Upper lobe of right lung (tissue), 1 donor: ENCODE measurements around the gene RNF115. TPM values are rescaled to one million over a fixed set of nuclear protein-coding genes. Genes with fewer than 3 reads are reported as not detected.

Experiments
- ATAC-seq: fragments of 200-7000 bp; cut with Tn5 transposase; one replicate; pipeline ENCODE4 v1.9.1; 2020; ENCODE audit warnings: mild to moderate bottlenecking, moderate library complexity
- DNase-seq: peaks from one replicate; pipeline ENCODE4 v3.0.0-alpha.2; 2020
- H3K27ac ChIP-seq: fragments of 200-600 bp; one replicate; pipeline ENCODE4 v1.8.0; 2022
- H3K27me3 ChIP-seq: fragments of 200-600 bp; one replicate; pipeline ENCODE4 v1.8.0; 2022; ENCODE audit warnings: mild to moderate bottlenecking
- H3K36me3 ChIP-seq: fragments of 200-600 bp; one replicate; pipeline ENCODE4 v1.8.0; 2022
- H3K4me1 ChIP-seq: fragments of 200-600 bp; one replicate; pipeline ENCODE4 v1.8.0; 2022
- H3K4me3 ChIP-seq: fragments of 200-600 bp; one replicate; pipeline ENCODE4 v1.8.0; 2022; ENCODE audit warnings: mild to moderate bottlenecking
- H3K9me3 ChIP-seq: fragments of 200-600 bp; one replicate; pipeline ENCODE4 v1.8.0; 2022
- intact Hi-C: fragments of 100-400 bp; cut with DNase I; formaldehyde crosslinking; loops from one replicate; pipeline ENCODE4 v1.11.0; 2022
- long read RNA-seq: library from polyadenylated mRNA; unstranded; transcript quantifications from one replicate; pipeline ENCODE4 v2.0.0, GENCODE V29; 2021
- total RNA-seq: library from RNA; stranded (reverse); fragmentation: NEBNext Ultra II Directional; extraction: Animal tissue kit (Norgen Biotek cat#: 25700); gene quantifications from one replicate; pipeline ENCODE4 v1.2.1, GENCODE V29; 2021
- TF ChIP-seq, protein P1 (sequence below): fragments of 200-600 bp; IDR thresholded peaks from one replicate; pipeline ENCODE4 v1.8.0; 2022; ENCODE audit warnings: antibody characterized with exemption
- donor health status: DM: no; HTN: yes; CAD: no; lungs with severe emphysema.

Gene RNF115
- total RNA-seq: 15.8 TPM
- long read RNA-seq, full-length matches to known transcripts: 16 of 30 reads
- long read RNA-seq, partial matches to known transcripts: 2 of 30 reads
- long read RNA-seq, other reads (novel, unspliced or antisense): 12 of 30 reads

DNA sequence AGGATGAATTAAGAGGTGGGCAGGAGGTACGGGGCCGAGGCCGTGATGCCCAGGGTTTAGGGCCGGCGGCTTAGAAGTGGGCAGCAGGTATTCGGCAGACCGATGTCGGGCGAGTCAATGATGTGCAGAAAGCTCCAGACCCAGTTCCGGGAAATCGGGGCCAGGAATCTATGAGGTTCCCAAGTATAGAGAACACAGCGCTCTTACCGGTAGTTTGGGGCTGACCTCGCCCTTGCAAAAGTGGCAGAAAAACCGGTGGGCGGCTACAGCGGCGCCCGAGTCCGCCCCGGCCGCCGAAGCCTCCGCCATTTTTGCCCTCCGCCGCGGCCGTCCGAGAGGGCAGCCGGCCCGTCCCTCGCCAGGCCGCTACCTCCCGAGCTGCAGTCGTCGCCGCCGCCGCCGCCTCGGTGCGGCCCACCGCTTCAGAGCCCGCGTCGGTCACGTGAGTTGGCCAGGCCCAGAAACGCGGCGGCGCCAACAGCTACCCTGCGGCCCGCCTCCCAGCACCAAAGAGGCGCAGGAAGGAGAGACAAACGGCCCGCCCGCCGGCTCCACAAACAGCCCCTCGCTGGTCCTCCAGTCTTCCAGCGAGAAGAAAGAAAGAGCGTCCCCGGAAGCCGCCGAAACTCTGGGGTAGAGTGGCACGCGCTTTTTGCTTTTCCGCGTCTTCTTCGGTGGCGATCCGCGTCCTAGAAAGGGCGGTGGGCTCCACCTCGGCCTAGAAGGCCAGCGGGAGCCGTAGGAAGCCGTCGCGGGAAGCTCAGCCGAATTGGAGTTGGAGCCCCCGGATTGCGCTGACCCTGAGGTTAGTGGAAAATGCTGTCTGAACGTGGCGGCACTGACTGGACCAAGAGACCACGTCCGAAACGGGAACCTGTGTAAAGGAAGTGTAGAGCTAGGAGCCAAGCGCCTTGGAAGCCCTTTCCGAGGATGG, at the start of gene RNF115, which contains the start of gene POLR3C:
Gene RNF115, minus strand, starts transcription at position 531 of the 934 bp plus-strand sequence. Its CDS starts 222 bp downstream, at position 309.
Gene POLR3C, plus strand, starts transcription at position 636 of the 934 bp plus-strand sequence. CDS start 1,577 bp downstream, outside the sequence.
- peak within 1 kb of the TSS; percentile 93 for H3K27ac ChIP-seq
- peak within 1 kb of the TSS; percentile 77 for H3K4me3 ChIP-seq
- TF ChIP-seq, protein P1, sequence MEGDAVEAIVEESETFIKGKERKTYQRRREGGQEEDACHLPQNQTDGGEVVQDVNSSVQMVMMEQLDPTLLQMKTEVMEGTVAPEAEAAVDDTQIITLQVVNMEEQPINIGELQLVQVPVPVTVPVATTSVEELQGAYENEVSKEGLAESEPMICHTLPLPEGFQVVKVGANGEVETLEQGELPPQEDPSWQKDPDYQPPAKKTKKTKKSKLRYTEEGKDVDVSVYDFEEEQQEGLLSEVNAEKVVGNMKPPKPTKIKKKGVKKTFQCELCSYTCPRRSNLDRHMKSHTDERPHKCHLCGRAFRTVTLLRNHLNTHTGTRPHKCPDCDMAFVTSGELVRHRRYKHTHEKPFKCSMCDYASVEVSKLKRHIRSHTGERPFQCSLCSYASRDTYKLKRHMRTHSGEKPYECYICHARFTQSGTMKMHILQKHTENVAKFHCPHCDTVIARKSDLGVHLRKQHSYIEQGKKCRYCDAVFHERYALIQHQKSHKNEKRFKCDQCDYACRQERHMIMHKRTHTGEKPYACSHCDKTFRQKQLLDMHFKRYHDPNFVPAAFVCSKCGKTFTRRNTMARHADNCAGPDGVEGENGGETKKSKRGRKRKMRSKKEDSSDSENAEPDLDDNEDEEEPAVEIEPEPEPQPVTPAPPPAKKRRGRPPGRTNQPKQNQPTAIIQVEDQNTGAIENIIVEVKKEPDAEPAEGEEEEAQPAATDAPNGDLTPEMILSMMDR: no peak
- H3K27me3 ChIP-seq: no peaks in the 10 kb centered on the region
- peaks cover 14% of the 10 kb centered on the region for H3K4me1 ChIP-seq
- ATAC-seq (peak; percentile 97), DNase-seq (peak; percentile 96)
- peaks cover 31% of the 10 kb centered on the region for H3K36me3 ChIP-seq
- intact Hi-C loops: no loop called here
- H3K9me3 ChIP-seq: no peaks in the 10 kb centered on the region

- Histone ChIP-seq H3K27ac (peak overlapping the region; percentile 20), H3K4me1 (peaks cover 8% of the 10 kb centered on the region), H3K4me3 (peak overlapping the region; percentile 42), H3K9me3 (no peaks in the 10 kb centered on the region), H3K36me3 (no peaks in the 10 kb centered on the region), H3K27me3 (no peaks in the 10 kb centered on the region)
- TF ChIP-seq, protein P1: no peak
- intact Hi-C loops: no loop called here
- ATAC-seq: peak; percentile 80
- DNase-seq: peak; percentile 74
Observed at GRCh38 chr1:145871994-145872924, 48.4 kb upstream of the RNF115 start.

DNA sequence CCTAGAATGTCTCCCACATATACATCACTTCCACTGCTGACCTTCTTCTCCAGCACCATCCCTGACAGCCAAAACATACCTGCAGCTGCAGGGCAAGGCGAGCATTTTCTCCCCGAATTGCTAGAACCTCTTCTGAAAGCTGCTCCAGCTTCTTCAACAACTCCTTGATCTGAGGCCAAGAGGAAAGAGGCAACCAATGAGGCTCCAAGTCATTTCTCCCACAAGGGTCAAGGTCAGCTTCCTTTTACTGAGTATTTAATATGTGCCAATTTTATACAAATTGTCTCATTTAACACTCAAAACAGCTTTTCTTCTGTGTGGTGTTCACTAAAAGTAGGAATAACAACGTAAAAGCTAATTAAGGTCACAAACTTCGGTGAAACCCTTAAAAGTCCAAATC, 44.3 kb upstream of the RNF115 start:
- TF ChIP-seq, protein P1: no peak
- intact Hi-C loops: no loop called here
- H3K4me1 ChIP-seq: peaks cover 8% of the 10 kb centered on the region
- no peak overlapping the region for H3K27ac ChIP-seq
- H3K36me3 ChIP-seq: no peaks in the 10 kb centered on the region
- no peak for ATAC-seq
- no peaks in the 10 kb centered on the region for H3K9me3 ChIP-seq
- DNase-seq: no peak
- no peaks in the 10 kb centered on the region for H3K27me3 ChIP-seq
- H3K4me3 ChIP-seq: no peak overlapping the region

DNA sequence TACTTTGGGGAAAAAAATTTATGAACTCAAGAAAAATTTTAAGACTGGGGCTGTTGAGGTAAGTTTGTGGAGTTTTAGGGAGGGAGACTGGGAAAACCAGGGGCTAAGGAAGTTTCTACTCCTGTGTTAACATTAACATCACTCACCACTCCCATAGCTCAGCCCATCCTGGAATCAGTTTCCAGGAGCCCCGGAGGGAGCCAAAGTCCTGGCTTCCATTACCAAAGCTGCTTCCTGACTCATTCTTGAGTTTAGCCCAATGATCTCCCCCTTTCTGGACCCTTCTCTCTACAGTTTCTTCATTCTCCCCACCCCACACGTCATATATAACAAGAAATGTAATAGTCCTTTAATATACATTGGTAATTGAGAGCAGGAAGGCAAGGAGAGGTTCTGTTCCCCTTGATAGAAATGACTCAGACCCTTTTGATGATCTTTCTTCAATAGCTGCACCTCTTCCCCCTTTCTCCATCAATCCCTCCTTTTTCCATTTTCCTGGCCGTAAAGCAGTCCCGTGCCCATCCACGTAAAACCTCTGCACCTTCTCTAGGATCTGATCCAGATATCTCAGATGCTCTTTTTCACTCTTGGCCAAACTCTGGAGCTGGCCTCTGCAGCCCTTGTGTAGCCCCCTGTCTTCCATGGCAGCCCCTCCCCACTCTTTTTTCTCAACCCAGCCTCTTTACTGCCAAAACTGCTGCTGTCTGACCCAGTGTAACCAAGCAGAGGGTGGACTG, 39.6 kb upstream of the RNF115 start:
- no peak for DNase-seq

More for the DNA sequence above, 39.6 kb upstream of the RNF115 start:
- ATAC-seq: no peak
- TF ChIP-seq, protein P1: no peak
- H3K9me3 ChIP-seq: no peaks in the 10 kb centered on the region
- H3K4me1 ChIP-seq: peaks cover 7% of the 10 kb centered on the region
- H3K27ac ChIP-seq: no peak overlapping the region
- H3K27me3 ChIP-seq: no peaks in the 10 kb centered on the region
- no peaks in the 10 kb centered on the region for H3K36me3 ChIP-seq
- H3K4me3 ChIP-seq: no peak overlapping the region
- intact Hi-C loops: no loop called here
